Immature natural killer cell (primary cell): ENCODE results near the gene UBAP1. TPM values are rescaled to one million over a fixed set of nuclear protein-coding genes. Genes with fewer than 3 reads are reported as not detected.
"Not testable (repeated sequence)": the region's sequence is repeated elsewhere in the genome, so short reads cannot be mapped to it uniquely, and the experiment has no call there.

Experiments used
- DNase-seq, 3 donors: peaks; one replicate each; pipeline ENCODE4 v3.0.0; 2022; ENCODE audit warnings: mixed read lengths in 1 of 3
- H3K27ac Mint-ChIP-seq, 6 donors: one replicate each; pipeline ENCODE4 v1.8.0; 2020; ENCODE audit warnings: mixed read lengths in 6 of 6, mild to moderate bottlenecking in 5 of 6, inconsistent platforms in 4 of 6, moderate library complexity in 3 of 6
- H3K27me3 Mint-ChIP-seq, 3 donors: one replicate each; pipeline ENCODE4 v1.8.0; 2020 to 2021; ENCODE audit warnings: low read depth in 3 of 3, mild to moderate bottlenecking in 3 of 3, mixed read lengths in 3 of 3, moderate library complexity in 3 of 3, inconsistent platforms in 1 of 3
- H3K36me3 Mint-ChIP-seq, 3 donors: one replicate each; pipeline ENCODE4 v1.8.0; 2020; ENCODE audit warnings: mixed read lengths in 3 of 3, inconsistent platforms in 2 of 3, mild to moderate bottlenecking in 2 of 3
- H3K4me1 Mint-ChIP-seq, 2 donors: one replicate each; pipeline ENCODE4 v1.8.0; 2020; ENCODE audit warnings: inconsistent platforms in 2 of 2, mild to moderate bottlenecking in 2 of 2, mixed read lengths in 2 of 2, moderate library complexity in 1 of 2
- H3K4me3 Mint-ChIP-seq, 5 donors: one replicate each; pipeline ENCODE4 v1.8.0; 2020; ENCODE audit warnings: mild to moderate bottlenecking in 5 of 5, mixed read lengths in 5 of 5, inconsistent platforms in 3 of 5, moderate library complexity in 3 of 5
- H3K9me3 Mint-ChIP-seq, 6 donors: one replicate each; pipeline ENCODE4 v1.8.0; 2020; ENCODE audit warnings: mild to moderate bottlenecking in 6 of 6, mixed read lengths in 6 of 6, inconsistent platforms in 4 of 6, moderate library complexity in 3 of 6
- polyA plus RNA-seq, 3 donors: library from polyadenylated mRNA; unstranded; fragments of 300-500 nt; fragmentation: Illumina TruSeq; gene quantifications; one replicate each; pipeline ENCODE4 v1.2.3, GENCODE V29; 2021

The UBAP1 gene
- polyA plus RNA-seq, 3 donors from 2014 or later, result 37.8 to 44.7 (median 43.5) TPM

GRCh38 chr9:34272101-34272541, 93.3 kb downstream of the UBAP1 start:
- no peak for DNase-seq
- Mint-ChIP-seq H3K4me3 (no peak overlapping the region), H3K27ac (no peak overlapping the region), H3K27me3 (no peaks in the 10 kb centered on the region), H3K4me1 (peaks cover 2 to 3% of the 10 kb centered on the region in 2 donors), H3K36me3 (no peaks in the 10 kb centered on the region), H3K9me3 (no peaks in the 10 kb centered on the region)

GRCh38 chr9:34273588-34273987, 94.7 kb downstream of the UBAP1 start:
- not testable (repeated sequence) for H3K4me1 Mint-ChIP-seq, H3K27ac Mint-ChIP-seq, H3K27me3 Mint-ChIP-seq, H3K4me3 Mint-ChIP-seq, DNase-seq, H3K36me3 Mint-ChIP-seq, H3K9me3 Mint-ChIP-seq

- no peak for DNase-seq
- Mint-ChIP-seq H3K9me3 (no peaks in the 10 kb centered on the region), H3K36me3 (peaks cover 0 to 5% (median 0%) of the 10 kb centered on the region in 3 donors), H3K27me3 (no peaks in the 10 kb centered on the region), H3K27ac (no peak overlapping the region), H3K4me1 (peaks cover 8 to 10% of the 10 kb centered on the region in 2 donors), H3K4me3 (no peak overlapping the region)
These were observed 97.0 kb downstream of the UBAP1 start for GRCh38 chr9:34275811-34276210.

GRCh38 chr9:34276772-34277171, 97.9 kb downstream of the UBAP1 start:
- peaks cover 8 to 10% of the 10 kb centered on the region in 2 donors for H3K4me1 Mint-ChIP-seq
- H3K27me3 Mint-ChIP-seq, result no peaks in the 10 kb centered on the region
- peaks cover 0 to 5% (median 0%) of the 10 kb centered on the region in 3 donors for H3K36me3 Mint-ChIP-seq
- no peak overlapping the region for H3K27ac Mint-ChIP-seq
- no peak overlapping the region for H3K4me3 Mint-ChIP-seq
- H3K9me3 Mint-ChIP-seq, result no peaks in the 10 kb centered on the region
- no peak for DNase-seq

GRCh38 chr9:34279411-34279810, 100.6 kb downstream of the UBAP1 start:
- peaks cover 8 to 10% of the 10 kb centered on the region in 2 donors for H3K4me1 Mint-ChIP-seq
- H3K9me3 Mint-ChIP-seq, result no peaks in the 10 kb centered on the region
- H3K4me3 Mint-ChIP-seq, result no peak overlapping the region
- H3K27ac Mint-ChIP-seq, result no peak overlapping the region
- H3K27me3 Mint-ChIP-seq, result no peaks in the 10 kb centered on the region
- peaks cover 0 to 5% (median 0%) of the 10 kb centered on the region in 3 donors for H3K36me3 Mint-ChIP-seq
- no peak for DNase-seq

- Mint-ChIP-seq H3K4me3 (no peak overlapping the region), H3K4me1 (peaks cover 6 to 7% of the 10 kb centered on the region in 2 donors), H3K36me3 (peaks cover 0 to 5% (median 0%) of the 10 kb centered on the region in 3 donors), H3K27me3 (no peaks in the 10 kb centered on the region), H3K27ac (no peak overlapping the region), H3K9me3 (no peaks in the 10 kb centered on the region)
- DNase-seq, result no peak
These were observed 103.3 kb downstream of the UBAP1 start for GRCh38 chr9:34282096-34282495.

GRCh38 chr9:34289159-34289558, 110.3 kb downstream of the UBAP1 start:
- Mint-ChIP-seq H3K36me3 (peaks cover 0 to 3% (median 0%) of the 10 kb centered on the region in 3 donors), H3K27me3 (no peaks in the 10 kb centered on the region), H3K27ac (no peak overlapping the region), H3K4me1 (no peaks in the 10 kb centered on the region), H3K9me3 (no peaks in the 10 kb centered on the region), H3K4me3 (no peak overlapping the region)
- no peak for DNase-seq

- no peaks in the 10 kb centered on the region for H3K9me3 Mint-ChIP-seq
- no peaks in the 10 kb centered on the region for H3K27me3 Mint-ChIP-seq
These were observed 112.2 kb downstream of the UBAP1 start for GRCh38 chr9:34291023-34291422.

GRCh38 chr9:34291423-34291822, 112.6 kb downstream of the UBAP1 start:
- no peak for DNase-seq
- Mint-ChIP-seq H3K9me3 (no peaks in the 10 kb centered on the region), H3K27ac (no peak overlapping the region), H3K4me3 (no peak overlapping the region), H3K27me3 (no peaks in the 10 kb centered on the region), H3K4me1 (no peaks in the 10 kb centered on the region), H3K36me3 (peaks cover 0 to 3% (median 0%) of the 10 kb centered on the region in 3 donors)

More at GRCh38 chr9:34291023-34291422, 112.2 kb downstream of the UBAP1 start:
- Mint-ChIP-seq H3K27ac (no peak overlapping the region), H3K4me1 (no peaks in the 10 kb centered on the region), H3K4me3 (no peak overlapping the region), H3K36me3 (peaks cover 0 to 3% (median 0%) of the 10 kb centered on the region in 3 donors)
- DNase-seq, result no peak

GRCh38 chr9:34292552-34292951, 113.7 kb downstream of the UBAP1 start:
- Mint-ChIP-seq H3K9me3 (no peaks in the 10 kb centered on the region), H3K4me1 (no peaks in the 10 kb centered on the region), H3K27ac (no peak overlapping the region), H3K36me3 (peaks cover 0 to 3% (median 0%) of the 10 kb centered on the region in 3 donors), H3K27me3 (no peaks in the 10 kb centered on the region), H3K4me3 (no peak overlapping the region)
- no peak for DNase-seq

GRCh38 chr9:34301064-34301463, 122.2 kb downstream of the UBAP1 start:
- not testable (repeated sequence) for H3K4me1 Mint-ChIP-seq, H3K36me3 Mint-ChIP-seq, H3K4me3 Mint-ChIP-seq, H3K27me3 Mint-ChIP-seq, H3K9me3 Mint-ChIP-seq, H3K27ac Mint-ChIP-seq, DNase-seq

Other genes starting within 250 kb of the UBAP1 start
- gene UBAP2, start 130.2 kb upstream of the UBAP1 start, polyA plus RNA-seq, result 10 to 100 TPM in 1 of 3 donors, 1 to 10 TPM in 1, not detected in 1; 5.8 to 15.0 TPM
- 10 to 100 TPM; 11.3 to 25.0 (median 21.9) TPM for gene DCAF12, start 52.3 kb upstream of the UBAP1 start, polyA plus RNA-seq
- gene KIF24, start 150.2 kb downstream of the UBAP1 start, polyA plus RNA-seq, result under 1 TPM in 1 of 3 donors, not detected in 2; 0.25 TPM
- gene NUDT2, start 150.5 kb downstream of the UBAP1 start, polyA plus RNA-seq, result 10 to 100 TPM; 24.3 to 35.4 (median 27.6) TPM
- under 1 TPM in 2 of 3 donors, not detected in 1; 0.30 to 0.69 TPM for gene MYORG, start 197.9 kb downstream of the UBAP1 start, polyA plus RNA-seq